NCI-H128 (cell line): Measurements from ENCODE around the gene SMAD6.

Source experiments
- DNase-seq: peaks from one replicate; lab custom pipeline; 2025; ENCODE audit not compliant: unreplicated experiment; lab: John Stamatoyannopoulos, UW

The SMAD6 gene

GRCh38 chr15:66739287-66739686, 37.3 kb downstream of the SMAD6 start:
- DNase-seq, result no peak

- DNase-seq, result no peak
These were observed 38.8 kb downstream of the SMAD6 start for GRCh38 chr15:66740802-66741201.

- DNase-seq, result no peak
These were observed 39.6 kb downstream of the SMAD6 start for GRCh38 chr15:66741646-66742045.

GRCh38 chr15:66742286-66742685, 40.2 kb downstream of the SMAD6 start:
- DNase-seq, result no peak

- DNase-seq, result no peak
These were observed 41.2 kb downstream of the SMAD6 start for GRCh38 chr15:66743204-66743603.

GRCh38 chr15:66743703-66744536, 41.9 kb downstream of the SMAD6 start:
- no peak for DNase-seq

GRCh38 chr15:66744610-66745279, 42.7 kb downstream of the SMAD6 start:
- no peak for DNase-seq

GRCh38 chr15:66745530-66746230, 43.6 kb downstream of the SMAD6 start:
- DNase-seq, result no peak

- DNase-seq, result no peak
These were observed 44.2 kb downstream of the SMAD6 start for GRCh38 chr15:66746231-66746605.

- no peak for DNase-seq
These were observed 45.2 kb downstream of the SMAD6 start for GRCh38 chr15:66747223-66747622.

- no peak for DNase-seq
These were observed 46.1 kb downstream of the SMAD6 start for GRCh38 chr15:66747886-66748707.

- no peak for DNase-seq
These were observed 46.6 kb downstream of the SMAD6 start for GRCh38 chr15:66748708-66749035.

GRCh38 chr15:66749841-66750575, 48.0 kb downstream of the SMAD6 start:
- no peak for DNase-seq

GRCh38 chr15:66750609-66751008, 48.6 kb downstream of the SMAD6 start:
- DNase-seq, result no peak

- no peak for DNase-seq
These were observed 49.5 kb downstream of the SMAD6 start for GRCh38 chr15:66751579-66751978.

GRCh38 chr15:66752078-66752477, 50.0 kb downstream of the SMAD6 start:
- no peak for DNase-seq

GRCh38 chr15:66753687-66754377, 51.8 kb downstream of the SMAD6 start:
- DNase-seq, result no peak

- DNase-seq, result no peak
These were observed 52.8 kb downstream of the SMAD6 start for GRCh38 chr15:66754789-66755188.

GRCh38 chr15:66755298-66756068, 53.4 kb downstream of the SMAD6 start:
- DNase-seq, result no peak
